LNCAP (cell line): Measurements from ENCODE around the gene S100A13.

ENCODE experiments used
- TF ChIP-seq, protein P1 (sequence below): fragments of 450-650 bp; IDR thresholded peaks from 2 replicates; pipeline ENCODE4 v1.5.1; 2017; ENCODE audit warnings: mild to moderate bottlenecking

Gene S100A13

DNA sequence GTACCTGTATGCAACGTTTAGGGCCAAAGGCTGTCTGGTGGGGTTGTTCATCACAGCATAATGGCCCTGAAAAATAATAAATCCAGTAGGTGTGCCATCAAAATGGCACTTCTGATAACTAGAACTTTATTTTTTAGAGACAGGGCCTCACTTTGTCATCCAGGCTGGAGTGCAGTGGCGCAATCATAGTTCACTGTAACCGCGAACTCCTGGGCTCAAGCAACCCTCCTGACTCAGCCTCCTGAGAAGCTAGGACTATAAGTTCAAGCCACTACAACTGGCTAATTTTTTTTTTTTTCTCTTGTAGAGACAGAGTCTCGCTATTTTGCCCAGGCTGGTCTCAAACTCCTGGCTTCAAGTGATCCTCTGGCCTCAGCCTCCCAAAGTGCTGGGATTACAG lies 35.9 kb upstream of the S100A13 start:
- TF ChIP-seq, protein P1, sequence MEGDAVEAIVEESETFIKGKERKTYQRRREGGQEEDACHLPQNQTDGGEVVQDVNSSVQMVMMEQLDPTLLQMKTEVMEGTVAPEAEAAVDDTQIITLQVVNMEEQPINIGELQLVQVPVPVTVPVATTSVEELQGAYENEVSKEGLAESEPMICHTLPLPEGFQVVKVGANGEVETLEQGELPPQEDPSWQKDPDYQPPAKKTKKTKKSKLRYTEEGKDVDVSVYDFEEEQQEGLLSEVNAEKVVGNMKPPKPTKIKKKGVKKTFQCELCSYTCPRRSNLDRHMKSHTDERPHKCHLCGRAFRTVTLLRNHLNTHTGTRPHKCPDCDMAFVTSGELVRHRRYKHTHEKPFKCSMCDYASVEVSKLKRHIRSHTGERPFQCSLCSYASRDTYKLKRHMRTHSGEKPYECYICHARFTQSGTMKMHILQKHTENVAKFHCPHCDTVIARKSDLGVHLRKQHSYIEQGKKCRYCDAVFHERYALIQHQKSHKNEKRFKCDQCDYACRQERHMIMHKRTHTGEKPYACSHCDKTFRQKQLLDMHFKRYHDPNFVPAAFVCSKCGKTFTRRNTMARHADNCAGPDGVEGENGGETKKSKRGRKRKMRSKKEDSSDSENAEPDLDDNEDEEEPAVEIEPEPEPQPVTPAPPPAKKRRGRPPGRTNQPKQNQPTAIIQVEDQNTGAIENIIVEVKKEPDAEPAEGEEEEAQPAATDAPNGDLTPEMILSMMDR, result no peak

DNA sequence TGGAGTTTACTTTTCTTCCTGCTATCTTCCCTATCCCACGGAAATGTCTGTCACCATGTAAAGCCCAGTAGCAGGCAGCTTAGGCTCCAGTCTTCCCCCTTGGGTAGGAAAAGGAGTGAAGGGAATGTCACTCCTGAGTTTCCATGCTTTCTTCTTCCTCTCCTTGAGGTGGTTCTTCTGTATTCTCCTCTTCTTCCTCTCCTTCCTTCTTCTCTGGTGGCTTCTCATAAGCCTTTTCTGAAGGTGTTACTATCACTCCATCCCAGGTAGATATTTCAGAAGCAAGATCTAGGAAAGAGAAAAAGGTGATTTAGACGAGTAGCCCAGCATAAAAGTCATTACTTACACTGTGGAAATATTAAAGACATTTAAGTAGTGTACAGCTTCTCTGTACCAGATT lies 35.0 kb upstream of the S100A13 start:
- TF ChIP-seq, protein P1, result no peak

- TF ChIP-seq, protein P1, result no peak
These were observed 33.9 kb upstream of the S100A13 start for GRCh38 chr1:153661111-153661708.

DNA sequence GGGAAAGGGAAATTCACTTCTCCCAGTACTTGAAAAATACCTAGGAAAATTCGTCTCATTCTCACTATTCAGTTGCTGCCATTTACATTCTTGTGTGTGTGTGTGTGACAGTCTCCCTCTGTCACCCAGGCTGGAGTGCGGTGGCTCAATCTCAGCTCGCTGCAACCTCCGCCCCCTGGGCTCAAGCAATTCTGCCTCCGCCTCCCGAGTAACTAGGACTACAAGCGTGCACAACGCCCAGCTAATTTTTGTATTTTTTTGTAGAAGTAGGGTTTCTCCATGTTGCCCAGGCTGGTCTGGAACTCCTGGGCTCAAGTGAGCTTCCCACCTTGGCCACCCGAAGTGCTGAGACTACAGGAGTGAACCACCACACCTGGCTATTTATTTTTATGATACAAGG lies 32.4 kb upstream of the S100A13 start:
- TF ChIP-seq, protein P1, result no peak

DNA sequence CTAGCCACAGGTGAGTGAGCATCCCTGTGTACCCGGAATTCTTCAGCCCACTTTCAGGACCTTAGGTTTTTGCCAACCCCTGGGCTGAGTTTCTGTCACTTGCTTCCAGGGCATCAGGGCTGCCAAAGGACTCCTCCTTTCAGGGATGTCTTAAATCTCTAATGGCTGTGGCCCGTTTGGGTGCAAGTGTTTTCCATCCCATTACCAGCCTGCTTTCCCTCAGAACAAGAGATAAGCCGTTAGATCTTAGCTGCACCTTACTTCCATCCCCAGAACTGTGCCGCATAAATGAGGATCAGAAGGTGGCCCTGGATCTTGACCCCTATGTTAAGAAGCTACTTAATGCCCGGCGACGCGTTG lies 31.9 kb upstream of the S100A13 start:
- TF ChIP-seq, protein P1, result no peak

- TF ChIP-seq, protein P1, result no peak
These were observed 31.3 kb upstream of the S100A13 start, which contains the start of gene SNAPIN for GRCh38 chr1:153658400-153659174. Gene SNAPIN, plus strand, starts transcription at chr1:153658703. Its CDS starts 41 bp downstream, at chr1:153658744.

- TF ChIP-seq, protein P1, result no peak
These were observed 28.0 kb upstream of the S100A13 start for GRCh38 chr1:153655333-153655732.
